Smooth muscle cell (in vitro differentiated cells): ENCODE data around the gene NUP42. TPM values are rescaled to one million over a fixed set of nuclear protein-coding genes. Genes with fewer than 3 reads are reported as not detected.

Source experiments
- DNase-seq: peaks from one replicate; lab custom pipeline; 2025; ENCODE audit not compliant: unreplicated experiment; lab: John Stamatoyannopoulos, UW
- H2AFZ ChIP-seq: fragments of 200-600 bp; sonication (generic); 2 replicates; pipeline ENCODE4 v1.6.0; 2016; ENCODE audit warnings: antibody characterized with exemption, low read depth, mild to moderate bottlenecking
- H3F3A ChIP-seq: fragments of 200-600 bp; sonication (generic); 2 replicates; pipeline ENCODE4 v1.6.0; 2017; ENCODE audit warnings: antibody characterized with exemption, low read depth
- H3K27ac ChIP-seq: fragments of 200-600 bp; sonication (generic); 2 replicates; pipeline ENCODE4 v1.5.1; 2016; ENCODE audit warnings: low read depth, mild to moderate bottlenecking
- H3K27me3 ChIP-seq: fragments of 200-600 bp; sonication (generic); 2 replicates; pipeline ENCODE4 v1.6.1; 2016; ENCODE audit warnings: low read depth, mild to moderate bottlenecking
- H3K36me3 ChIP-seq: fragments of 200-600 bp; sonication (generic); 2 replicates; pipeline ENCODE4 v1.5.1; 2016; ENCODE audit warnings: low read depth
- H3K4me1 ChIP-seq: fragments of 200-600 bp; sonication (generic); 2 replicates; pipeline ENCODE4 v1.5.1; 2016; ENCODE audit warnings: low read depth
- H3K4me2 ChIP-seq: fragments of 200-600 bp; sonication (generic); 2 replicates; pipeline ENCODE4 v1.6.0; 2016; ENCODE audit warnings: mild to moderate bottlenecking
- H3K4me3 ChIP-seq: fragments of 200-600 bp; sonication (generic); 2 replicates; pipeline ENCODE4 v1.5.1; 2016; ENCODE audit warnings: mild to moderate bottlenecking
- H3K79me2 ChIP-seq: fragments of 200-600 bp; sonication (generic); 2 replicates; pipeline ENCODE4 v1.6.0; 2016; ENCODE audit warnings: low read depth, mild to moderate bottlenecking
- H3K9ac ChIP-seq: fragments of 200-600 bp; sonication (generic); 2 replicates; pipeline ENCODE4 v1.6.0; 2016; ENCODE audit warnings: low read depth
- H3K9me3 ChIP-seq: fragments of 200-600 bp; sonication (generic); replicated peaks from 2 replicates; pipeline ENCODE4 v1.5.1; 2016; ENCODE audit warnings: low read depth
- H4K20me1 ChIP-seq: fragments of 200-600 bp; sonication (generic); 2 replicates; pipeline ENCODE4 v1.6.0; 2016; ENCODE audit warnings: low read depth
- CTCF ChIP-seq: fragments of 200-600 bp; sonication (generic); IDR thresholded peaks from 2 replicates; pipeline ENCODE4 v1.5.1; 2017; ENCODE audit warnings: borderline replicate concordance, mild to moderate bottlenecking, antibody characterized with exemption; ENCODE audit not compliant: insufficient read depth, poor library complexity, severe bottlenecking
- WGBS: methylation state at CpG from one replicate; pipeline ENCODE4 v1.1.7; 2016; ENCODE audit warnings: low lambda C conversion rate; 5-methylcytosine and 5-hydroxymethylcytosine counted together
- polyA plus RNA-seq: library from polyadenylated mRNA; unstranded; fragments of >200 nt; fragmentation: Nextera tagmentation; extraction: Ambion mirVana; gene quantifications from 2 replicates; pipeline ENCODE4 v1.2.1, GENCODE V29; 2016
- total RNA-seq: library from RNA; depleted of rRNA; stranded (reverse); fragments of >200 nt; gene quantifications from 2 replicates; pipeline ENCODE4 v1.2.3, GENCODE V29; 2014

The NUP42 gene
- total and polyA plus RNA-seq, 2 experiments from 2014 or later = 16.4 to 18.1 TPM

- Histone ChIP-seq H3F3A (no peaks in the 10 kb centered on the region), H3K4me1 (no peaks in the 10 kb centered on the region), H3K27me3 (no peaks in the 10 kb centered on the region), H3K4me2 (no peak overlapping the region), H3K27ac (no peak overlapping the region), H2AFZ (no peak overlapping the region), H4K20me1 (no peaks in the 10 kb centered on the region), H3K36me3 (no peaks in the 10 kb centered on the region), H3K9ac (no peak overlapping the region), H3K9me3 (no peaks in the 10 kb centered on the region), H3K4me3 (no peak overlapping the region), H3K79me2 (no peaks in the 10 kb centered on the region)
- no peak for DNase-seq
- 67% methylated on average over 4 of the region's 4 CpGs for WGBS
- no peak for TF ChIP-seq CTCF
Observed at GRCh38 chr7:23208316-23208715, 26.5 kb downstream of the NUP42 start.

- Histone ChIP-seq H3K27ac (no peak overlapping the region), H2AFZ (no peak overlapping the region), H3K27me3 (no peaks in the 10 kb centered on the region), H3F3A (no peaks in the 10 kb centered on the region), H3K79me2 (no peaks in the 10 kb centered on the region), H3K9ac (no peak overlapping the region), H4K20me1 (no peaks in the 10 kb centered on the region), H3K4me3 (no peak overlapping the region), H3K4me2 (no peak overlapping the region), H3K36me3 (no peaks in the 10 kb centered on the region), H3K4me1 (no peaks in the 10 kb centered on the region), H3K9me3 (no peaks in the 10 kb centered on the region)
- 88% methylated on average over 2 of the region's 2 CpGs for WGBS
- TF ChIP-seq CTCF = no peak
- no peak for DNase-seq
Observed at GRCh38 chr7:23210506-23210905, 28.7 kb downstream of the NUP42 start.

GRCh38 chr7:23211589-23211988 lies 29.7 kb downstream of the NUP42 start:
- Histone ChIP-seq H3K36me3 (no peaks in the 10 kb centered on the region), H2AFZ (no peak overlapping the region), H3K27ac (no peak overlapping the region), H3K9me3 (no peaks in the 10 kb centered on the region), H3K27me3 (no peaks in the 10 kb centered on the region), H3F3A (no peaks in the 10 kb centered on the region), H3K4me3 (no peak overlapping the region), H3K9ac (no peak overlapping the region), H4K20me1 (no peaks in the 10 kb centered on the region), H3K4me2 (no peak overlapping the region), H3K4me1 (no peaks in the 10 kb centered on the region), H3K79me2 (no peaks in the 10 kb centered on the region)
- 67% methylated on average over 11 of the region's 11 CpGs for WGBS
- DNase-seq = no peak
- no peak for TF ChIP-seq CTCF

GRCh38 chr7:23212395-23212794 lies 30.5 kb downstream of the NUP42 start:
- Histone ChIP-seq H3K9ac (no peak overlapping the region), H3K4me3 (no peak overlapping the region), H3K9me3 (no peaks in the 10 kb centered on the region), H3K4me1 (no peaks in the 10 kb centered on the region), H2AFZ (no peak overlapping the region), H3K79me2 (no peaks in the 10 kb centered on the region), H3K27me3 (no peaks in the 10 kb centered on the region), H3K36me3 (no peaks in the 10 kb centered on the region), H3K27ac (no peak overlapping the region), H3F3A (no peaks in the 10 kb centered on the region), H3K4me2 (no peak overlapping the region), H4K20me1 (no peaks in the 10 kb centered on the region)
- WGBS = 89% methylated on average over 2 of the region's 2 CpGs
- no peak for DNase-seq
- no peak for TF ChIP-seq CTCF
